Sciatic nerve (tissue), 2 donors: ENCODE data around the gene SEC24C. TPM values are rescaled to one million over a fixed set of nuclear protein-coding genes. Genes with fewer than 3 reads are reported as not detected.
"Not testable (repeated sequence)": the region's sequence is repeated elsewhere in the genome, so short reads cannot be mapped to it uniquely, and the experiment has no call there.

Source experiments
- ATAC-seq: fragments of 200-7000 bp; cut with Tn5 transposase; one replicate; pipeline ENCODE4 v1.9.1; 2020; ENCODE audit warnings: mild to moderate bottlenecking, moderate library complexity
- DNase-seq: peaks from one replicate; pipeline ENCODE4 v3.0.0-alpha.2; 2020; ENCODE audit warnings: low spot score
- intact Hi-C: fragments of 100-400 bp; cut with DNase I; formaldehyde crosslinking; loops from one replicate; pipeline ENCODE4 v1.14.2; 2022
- total RNA-seq: library from RNA; stranded (reverse); fragmentation: NEBNext Ultra II Directional; extraction: Animal tissue kit (Norgen Biotek cat#: 25700); gene quantifications from one replicate; pipeline ENCODE4 v1.2.1, GENCODE V29; 2021
- donor health status: DM: no; HTN: no; CAD: no.
- donor health status: DM: no; HTN: no; CAD: no.

Gene SEC24C
- total RNA-seq = 53.6 TPM

- ATAC-seq (peak; percentile 98), DNase-seq (peak; percentile 98)
- intact Hi-C loops = no loop called here
These were observed at the start of gene SEC24C for GRCh38 chr10:73743905-73744663. Gene SEC24C, plus strand, starts transcription at chr10:73744372. Its CDS starts 2,461 bp downstream, at chr10:73746833.

GRCh38 chr10:73695302-73695701, 48.9 kb upstream of the SEC24C start:
- ATAC-seq, intact Hi-C loops, DNase-seq: not testable (repeated sequence)

GRCh38 chr10:73697675-73698159, 46.5 kb upstream of the SEC24C start, which contains the start of gene AGAP5:
Gene AGAP5, minus strand, starts transcription at chr10:73698109. Its CDS starts 354 bp downstream, at chr10:73697755.
- intact Hi-C loops, ATAC-seq, DNase-seq: not testable (repeated sequence)

- ATAC-seq, intact Hi-C loops, DNase-seq: not testable (repeated sequence)
These were observed 45.4 kb upstream of the SEC24C start for GRCh38 chr10:73698819-73699218.

GRCh38 chr10:73703924-73704323, 40.2 kb upstream of the SEC24C start:
- ATAC-seq, intact Hi-C loops, DNase-seq: not testable (repeated sequence)

DNA sequence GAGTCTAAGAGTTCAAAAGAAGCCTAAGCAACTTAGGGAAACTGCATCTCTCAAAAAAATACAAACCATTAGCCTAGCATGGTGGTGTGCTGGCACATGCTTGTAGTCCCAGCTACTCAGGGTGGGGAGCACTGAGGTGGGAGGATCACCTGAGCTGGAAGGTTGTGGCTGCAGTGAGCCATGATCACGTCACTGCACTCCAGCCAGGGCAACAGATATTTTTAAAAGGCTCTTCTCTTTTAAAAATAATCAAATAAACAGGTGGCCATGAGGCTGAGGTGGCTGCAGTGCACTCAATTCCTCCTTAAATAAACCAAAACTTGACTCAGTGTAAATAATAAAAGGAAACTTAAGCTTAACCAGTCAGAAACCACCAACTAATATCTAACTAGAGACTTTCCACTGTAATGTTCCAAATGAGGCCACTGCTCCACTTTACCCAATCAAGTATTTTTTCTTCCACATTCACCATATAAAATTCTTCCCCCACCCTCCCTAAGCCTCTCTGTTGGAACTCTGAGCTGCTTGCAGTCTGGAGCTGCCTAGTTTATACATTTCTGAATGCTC, 38.6 kb upstream of the SEC24C start:
- intact Hi-C loops, DNase-seq, ATAC-seq: not testable (repeated sequence)

GRCh38 chr10:73706488-73706887, 37.7 kb upstream of the SEC24C start:
- intact Hi-C loops, DNase-seq, ATAC-seq: not testable (repeated sequence)

DNA sequence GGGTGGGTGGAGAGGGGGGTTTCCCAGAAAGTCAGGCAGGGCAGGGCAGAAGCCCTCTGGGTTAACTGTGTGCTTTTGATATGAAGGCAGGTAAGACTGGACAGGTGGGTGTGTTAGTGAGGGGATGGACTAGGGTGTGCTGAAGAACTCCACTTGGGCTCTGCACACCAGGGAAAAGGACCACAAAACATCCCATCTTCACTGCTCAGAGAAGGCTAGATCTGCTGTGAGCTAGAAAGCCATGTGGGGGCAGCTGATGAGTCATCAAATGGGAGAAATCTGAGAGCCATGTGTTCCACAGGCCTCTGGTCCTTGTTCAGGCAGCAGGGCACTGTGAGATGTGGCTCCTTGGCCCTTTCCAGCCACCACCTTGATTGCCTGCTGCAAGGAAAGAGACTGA, 36.5 kb upstream of the SEC24C start:
- ATAC-seq, DNase-seq, intact Hi-C loops: not testable (repeated sequence)

- ATAC-seq, intact Hi-C loops, DNase-seq: not testable (repeated sequence)
These were observed 36.0 kb upstream of the SEC24C start for GRCh38 chr10:73708122-73708521.

GRCh38 chr10:73711683-73712082, 32.5 kb upstream of the SEC24C start:
- DNase-seq, intact Hi-C loops, ATAC-seq: not testable (repeated sequence)

- ATAC-seq, intact Hi-C loops, DNase-seq: not testable (repeated sequence)
These were observed 30.3 kb upstream of the SEC24C start for GRCh38 chr10:73713912-73714311.

DNA sequence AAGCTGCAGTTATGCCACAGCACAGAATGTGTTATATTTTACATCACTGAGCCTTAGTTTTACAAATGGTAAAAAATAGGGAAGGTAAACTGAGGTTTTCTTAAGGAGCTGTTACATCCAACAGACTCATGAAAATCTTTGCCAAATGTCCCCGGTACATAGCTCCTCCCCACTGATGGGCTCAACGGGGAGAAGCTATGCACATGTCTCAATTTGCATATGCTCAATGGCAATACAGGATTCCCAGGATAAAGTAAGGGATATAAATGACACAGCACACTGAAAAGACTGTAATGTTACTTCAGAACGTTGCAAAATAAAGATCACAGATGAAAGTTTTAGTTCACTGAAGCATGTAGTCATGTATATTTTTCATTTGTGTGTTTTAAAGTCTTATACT, 29.7 kb upstream of the SEC24C start:
- ATAC-seq, intact Hi-C loops, DNase-seq: not testable (repeated sequence)

GRCh38 chr10:73715179-73716156, 28.7 kb upstream of the SEC24C start:
- intact Hi-C loops, DNase-seq, ATAC-seq: not testable (repeated sequence)

- no peak for DNase-seq
- intact Hi-C loops = no loop called here
- ATAC-seq = no peak
These were observed 27.9 kb upstream of the SEC24C start for GRCh38 chr10:73716251-73716650.

DNA sequence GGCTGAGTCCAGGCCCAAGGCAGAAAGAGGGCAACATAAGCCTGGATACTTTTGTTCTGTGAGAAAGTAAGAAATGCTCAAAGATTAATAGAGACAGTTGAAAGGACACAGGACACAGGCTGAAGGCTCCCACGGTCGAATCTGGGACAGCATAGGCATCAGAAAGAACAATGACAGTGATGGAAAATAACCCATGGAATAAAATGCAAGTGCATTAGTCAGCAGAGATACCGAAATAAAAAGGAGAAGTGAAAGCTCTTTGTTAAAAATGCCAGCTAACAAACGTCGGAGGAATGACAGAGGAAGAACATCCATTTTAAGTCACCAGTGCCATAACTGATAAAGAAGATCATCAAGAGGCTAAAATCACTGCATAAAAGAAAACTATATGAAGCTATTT, 26.6 kb upstream of the SEC24C start:
- DNase-seq (no peak), ATAC-seq (peak; percentile 55)
- intact Hi-C loops = no loop called here

- ATAC-seq, intact Hi-C loops: not testable (repeated sequence)
These were observed 23.6 kb upstream of the SEC24C start for GRCh38 chr10:73720561-73720960.

GRCh38 chr10:73723516-73723915, 20.7 kb upstream of the SEC24C start:
- DNase-seq = no peak
- no peak for ATAC-seq
- intact Hi-C loops = no loop called here

More at GRCh38 chr10:73720561-73720960, 23.6 kb upstream of the SEC24C start:
- DNase-seq = not testable (repeated sequence)

- ATAC-seq, DNase-seq, intact Hi-C loops: not testable (repeated sequence)
These were observed 14.4 kb upstream of the SEC24C start for GRCh38 chr10:73729781-73730152.
